IMR-90 (cell line): ENCODE measurements around the gene HNRNPAB. TPM values are rescaled to one million over a fixed set of nuclear protein-coding genes. Genes with fewer than 3 reads are reported as not detected.
A peak's percentile ranks its signal among the peaks of the same experiment; 100 is the strongest.

ENCODE experiments used
- ATAC-seq: fragments of 200-7000 bp; cut with Tn5 transposase; 2 replicates; pipeline ENCODE4 v1.9.1; 2020; ENCODE audit warnings: low read depth, mild to moderate bottlenecking, moderate library complexity
- BruUV-seq: library from RNA; stranded (reverse); fragments of 400-500 nt; replicated peaks from 2 replicates; lab custom pipeline; 2021; lab: Mats Ljungman, UMichigan
- CTCF ChIA-PET: fragments of 300-600 bp; formaldehyde crosslinking; extraction: SDS; loops from one replicate; lab custom pipeline; 2021; ENCODE audit warnings: antibody characterized with exemption; lab: Yijun Ruan, JAX
- POLR2A ChIA-PET: fragments of 300-600 bp; sonication (Branson Sonifier 250); formaldehyde crosslinking; loops from one replicate; lab custom pipeline; 2022; ENCODE audit warnings: antibody characterized with exemption; ENCODE audit not compliant: unreplicated experiment; lab: Charles Lee
- DNase-seq: peaks from one replicate; pipeline ENCODE4 v3.0.0; 2013
- H2AFZ ChIP-seq: replicated peaks from 2 replicates; pipeline ENCODE3; 2013; ENCODE audit warnings: low read length, mild to moderate bottlenecking; ENCODE audit not compliant: poor library complexity
- H2AK5ac ChIP-seq: 2 replicates; pipeline ENCODE4 v1.6.1; 2013; ENCODE audit warnings: low read depth, low read length, inconsistent platforms
- H2AK9ac ChIP-seq: replicated peaks from 2 replicates; pipeline ENCODE3; 2013; ENCODE audit warnings: mild to moderate bottlenecking, low read depth, low read length, moderate library complexity; ENCODE audit not compliant: poor library complexity
- H2BK120ac ChIP-seq: 2 replicates; pipeline ENCODE4 v1.6.1; 2013; ENCODE audit warnings: low read depth, low read length, inconsistent platforms
- H2BK15ac ChIP-seq: 3 replicates; pipeline ENCODE4 v1.6.1; 2013; ENCODE audit warnings: low read depth, low read length, inconsistent platforms
- H2BK20ac ChIP-seq: 2 replicates; pipeline ENCODE4 v1.6.1; 2013; ENCODE audit warnings: low read depth, mild to moderate bottlenecking, inconsistent platforms, low read length, moderate library complexity
- H2BK5ac ChIP-seq: 2 replicates; pipeline ENCODE4 v1.6.1; 2013; ENCODE audit warnings: mild to moderate bottlenecking, low read depth, low read length, inconsistent platforms; ENCODE audit not compliant: poor library complexity, severe bottlenecking
- H3K14ac ChIP-seq: replicated peaks from 2 replicates; pipeline ENCODE4 v1.6.1; 2013; ENCODE audit warnings: low read depth, low read length, inconsistent platforms
- H3K18ac ChIP-seq: 2 replicates; pipeline ENCODE4 v1.6.1; 2013; ENCODE audit warnings: low read depth, low read length, control low read depth
- H3K23ac ChIP-seq: 2 replicates; pipeline ENCODE4 v1.6.1; 2013; ENCODE audit warnings: low read depth, low read length, inconsistent platforms
- H3K27ac ChIP-seq: 2 replicates; pipeline ENCODE4 v1.5.1; 2013; ENCODE audit warnings: mild to moderate bottlenecking, control low read depth, low read length; ENCODE audit not compliant: insufficient read depth
- H3K27me3 ChIP-seq: 2 replicates; pipeline ENCODE4 v1.6.1; 2013; ENCODE audit warnings: low read length; ENCODE audit not compliant: control insufficient read depth, insufficient read depth
- H3K36me3 ChIP-seq: 2 replicates; pipeline ENCODE4 v1.6.1; 2013; ENCODE audit warnings: low read length, mixed read lengths; ENCODE audit not compliant: control insufficient read depth, insufficient read depth
- H3K4ac ChIP-seq: 2 replicates; pipeline ENCODE4 v1.6.1; 2013; ENCODE audit warnings: low read depth, low read length, inconsistent platforms
- H3K4me1 ChIP-seq: 2 replicates; pipeline ENCODE4 v1.6.1; 2013; ENCODE audit warnings: low read length, mixed read lengths; ENCODE audit not compliant: control insufficient read depth, insufficient read depth
- H3K4me2 ChIP-seq: 2 replicates; pipeline ENCODE4 v1.6.1; 2013; ENCODE audit warnings: low read depth, mild to moderate bottlenecking, control low read depth, low read length, moderate library complexity
- H3K4me3 ChIP-seq: 2 replicates; pipeline ENCODE4 v1.5.1; 2013; ENCODE audit warnings: low read depth, mild to moderate bottlenecking, control low read depth, low read length, moderate library complexity; ENCODE audit not compliant: insufficient read depth
- H3K56ac ChIP-seq: 2 replicates; pipeline ENCODE4 v1.6.1; 2013; ENCODE audit warnings: low read length, inconsistent platforms; ENCODE audit not compliant: insufficient read depth; ENCODE audit errors: extremely low read depth
- H3K79me1 ChIP-seq, 2 experiments: 2 replicates each; pipeline ENCODE4 v1.6.1; 2013; ENCODE audit warnings: low read length in 2 of 2, inconsistent platforms in 1 of 2, low read depth in 1 of 2
- H3K9ac ChIP-seq: 2 replicates; pipeline ENCODE4 v1.6.1; 2013; ENCODE audit warnings: low read depth, low read length, control low read depth
- H3K9me1 ChIP-seq: 2 replicates; pipeline ENCODE4 v1.6.1; 2013; ENCODE audit warnings: low read length, inconsistent platforms; ENCODE audit not compliant: insufficient read depth
- H3K9me3 ChIP-seq: 2 replicates; pipeline ENCODE4 v1.6.1; 2013; ENCODE audit warnings: low read length; ENCODE audit not compliant: control insufficient read depth, insufficient read depth
- H4K20me1 ChIP-seq: 2 replicates; pipeline ENCODE4 v1.6.1; 2013; ENCODE audit warnings: low read length, inconsistent platforms; ENCODE audit not compliant: insufficient read depth
- H4K5ac ChIP-seq: 2 replicates; pipeline ENCODE4 v1.6.1; 2013; ENCODE audit warnings: mild to moderate bottlenecking, low read depth, low read length, control low read depth
- H4K8ac ChIP-seq, 2 experiments: 2 replicates each; pipeline ENCODE4 v1.6.1; 2013; ENCODE audit warnings: low read depth in 2 of 2, low read length in 2 of 2, control low read depth in 1 of 2, inconsistent platforms in 1 of 2
- H4K91ac ChIP-seq: 2 replicates; pipeline ENCODE4 v1.6.1; 2013; ENCODE audit warnings: low read depth, low read length, inconsistent platforms; ENCODE audit not compliant: insufficient read depth
- MAFK ChIP-seq: IDR thresholded peaks from 2 replicates; pipeline ENCODE4 v1.6.1; 2012; ENCODE audit warnings: low read depth, low read length, improper control_type of control experiment
- RAD21 ChIP-seq: IDR thresholded peaks from 2 replicates; pipeline ENCODE4 v1.6.1; 2012; ENCODE audit warnings: low read length, improper control_type of control experiment
- WGBS, 2 experiments: methylation state at CpG; one replicate each; pipeline versions ENCODE4 v1.1.5 to v1.1.7; 2013; ENCODE audit warnings: missing lambda C conversion rate in 2 of 2; ENCODE audit not compliant: insufficient read length in 1 of 2; ENCODE audit errors: extremely low coverage in 2 of 2; 5-methylcytosine and 5-hydroxymethylcytosine counted together
- dilution Hi-C: fragments of 300-500 bp; cut with HindIII; formaldehyde crosslinking; loops from one replicate; pipeline ENCODE4 v1.14.3; 2018; ENCODE audit warnings: low sequenced_read_pairs; ENCODE audit not compliant: unreplicated experiment
- in situ Hi-C: fragments of 300-500 bp; cut with MboI; formaldehyde crosslinking; loops from 3 replicates; pipeline ENCODE4 v1.14.3; 2019; ENCODE audit warnings: low sequenced_read_pairs, inconsistent platforms, mixed read lengths
- intact Hi-C: fragments of 100-400 bp; cut with micrococcal nuclease; formaldehyde crosslinking; loops from 2 replicates; pipeline ENCODE4 v1.10.0; 2022
- polyA plus RNA-seq, 3 experiments: library from polyadenylated mRNA; depleted of rRNA; stranded (reverse); fragments of >200 nt; gene quantifications; 2 replicates each; pipeline ENCODE4 v1.2.3, GENCODE V29; 2012; ENCODE audit warnings: low replicate concordance in 1 of 3
- total RNA-seq: library from RNA; depleted of rRNA; stranded (reverse); fragments of >200 nt; gene quantifications from 2 replicates; pipeline ENCODE4 v1.2.3, GENCODE V29; 2012

Gene HNRNPAB
- total and polyA plus RNA-seq, 2 of the 4 experiments (the other 2 are of a cell fraction): 32.1 to 128 TPM

DNA sequence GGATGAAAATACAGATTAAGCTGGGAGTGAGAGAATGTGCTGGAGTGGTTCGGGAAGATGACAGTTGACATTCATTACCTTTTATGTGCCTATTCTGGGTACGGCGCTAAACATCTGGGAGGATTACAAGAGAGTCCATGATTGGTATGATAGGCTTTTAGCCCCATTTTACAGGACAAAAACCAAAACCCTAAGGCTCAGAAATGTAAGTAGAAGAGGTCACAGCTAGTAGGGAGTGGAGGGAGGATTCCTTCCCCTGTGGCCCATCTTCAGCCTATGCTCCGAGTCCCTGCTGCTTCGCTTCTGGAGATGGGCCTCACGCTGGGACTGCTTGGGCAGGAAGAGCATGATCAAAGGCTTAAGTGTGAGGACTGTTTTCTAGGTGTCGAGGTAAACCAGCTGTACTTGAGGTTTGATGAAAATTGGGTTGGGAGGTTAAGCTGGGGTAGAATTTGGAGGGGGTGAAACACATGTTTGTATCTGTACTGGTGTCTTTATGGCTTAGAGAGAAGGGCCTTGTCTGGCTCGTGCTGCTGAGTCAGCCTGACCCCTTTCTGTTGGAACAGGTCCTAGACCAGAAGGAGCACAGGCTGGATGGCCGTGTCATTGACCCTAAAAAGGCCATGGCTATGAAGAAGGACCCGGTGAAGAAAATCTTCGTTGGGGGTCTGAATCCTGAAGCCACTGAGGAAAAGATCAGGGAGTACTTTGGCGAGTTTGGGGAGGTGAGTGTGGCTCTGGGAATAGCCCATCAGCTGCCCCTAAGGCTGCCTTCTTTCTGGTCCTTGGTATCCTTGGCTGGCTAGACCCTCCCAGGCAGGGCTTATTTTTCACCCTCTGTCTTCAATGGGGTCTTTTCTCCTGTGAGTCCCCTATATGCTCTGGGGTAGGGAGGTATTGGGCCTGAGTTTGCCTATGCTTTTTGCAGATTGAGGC lies 2.1 kb downstream of the HNRNPAB start:
- no peaks in the 10 kb centered on the region for H3K9me3 ChIP-seq
- BruUV-seq: TSS peak; percentile 23
- H3K27me3 ChIP-seq: no peaks in the 10 kb centered on the region
- H4K8ac ChIP-seq: no peak overlapping the region
- TF ChIP-seq MAFK: peak; percentile 31; the same call in 1 of the 2 replicates
- TF ChIP-seq RAD21: no peak
- H2BK120ac ChIP-seq: no peak overlapping the region
- no peak overlapping the region for H3K4ac ChIP-seq
- ChIA-PET POLR2A (no interaction called here), CTCF (interaction anchor here (1.4 kb wide), 1 partner anchor 10 kb away, joined by 3 read pairs; no protein-coding TSS in a partner anchor)
- peak; percentile 23 for DNase-seq
- H4K20me1 ChIP-seq: peaks cover 56% of the 10 kb centered on the region
- peaks cover 23% of the 10 kb centered on the region for H3K9me1 ChIP-seq
- peak overlapping the region; percentile 96 for H3K23ac ChIP-seq
- H3K9ac ChIP-seq: peak overlapping the region; percentile 51
- H2AK9ac ChIP-seq: no peak overlapping the region
- no peak overlapping the region for H2BK20ac ChIP-seq
- H3K4me3 ChIP-seq: peak overlapping the region; percentile 70
- H3K56ac ChIP-seq: no peak overlapping the region
- 56% methylated on average over 4 of the region's 12 CpGs; no CpG with 5 or more reads in 1 of the 2 experiments for WGBS, 2 experiments
- H2BK5ac ChIP-seq: peak overlapping the region; percentile 31
- in situ Hi-C loops (no loop called here), intact Hi-C loops (no loop called here), dilution Hi-C loops (no loop called here)
- H3K14ac ChIP-seq: peak overlapping the region; percentile 90
- no peak overlapping the region for H3K18ac ChIP-seq
- peak overlapping the region; percentile 49; the same call in 1 of the 2 replicates for H3K27ac ChIP-seq
- H3K79me1 ChIP-seq: peaks cover 22 to 60% of the 10 kb centered on the region in 2 experiments
- H2BK15ac ChIP-seq: no peak overlapping the region
- no peak overlapping the region for H2AK5ac ChIP-seq
- H4K91ac ChIP-seq: no peak overlapping the region
- H4K5ac ChIP-seq: no peak overlapping the region
- H3K4me2 ChIP-seq: peak overlapping the region; percentile 84
- no peak overlapping the region for H2AFZ ChIP-seq
- no peak for ATAC-seq
- H3K4me1 ChIP-seq: peaks cover 11% of the 10 kb centered on the region
- H3K36me3 ChIP-seq: peaks cover 48% of the 10 kb centered on the region
